Measurements from ENCODE around the gene FEV. TPM values are rescaled to one million over a fixed set of nuclear protein-coding genes. Genes with fewer than 3 reads are reported as not detected.

Gene FEV
- polyA plus RNA-seq, 12 donors, result 0.09 to 5.7 (median 0.17) TPM; not detected in 5

GRCh38 chr2:219018286-219018685 is 33.3 kb upstream of the FEV start:
- DNase-seq, result no peak

GRCh38 chr2:219017201-219017931 is 32.4 kb upstream of the FEV start:
- peak; percentile 15 for DNase-seq

- DNase-seq, result no peak
These were observed 31.7 kb upstream of the FEV start for GRCh38 chr2:219016721-219017120.

- DNase-seq, result no peak
These were observed 25.9 kb upstream of the FEV start for GRCh38 chr2:219010873-219011272.

DNA sequence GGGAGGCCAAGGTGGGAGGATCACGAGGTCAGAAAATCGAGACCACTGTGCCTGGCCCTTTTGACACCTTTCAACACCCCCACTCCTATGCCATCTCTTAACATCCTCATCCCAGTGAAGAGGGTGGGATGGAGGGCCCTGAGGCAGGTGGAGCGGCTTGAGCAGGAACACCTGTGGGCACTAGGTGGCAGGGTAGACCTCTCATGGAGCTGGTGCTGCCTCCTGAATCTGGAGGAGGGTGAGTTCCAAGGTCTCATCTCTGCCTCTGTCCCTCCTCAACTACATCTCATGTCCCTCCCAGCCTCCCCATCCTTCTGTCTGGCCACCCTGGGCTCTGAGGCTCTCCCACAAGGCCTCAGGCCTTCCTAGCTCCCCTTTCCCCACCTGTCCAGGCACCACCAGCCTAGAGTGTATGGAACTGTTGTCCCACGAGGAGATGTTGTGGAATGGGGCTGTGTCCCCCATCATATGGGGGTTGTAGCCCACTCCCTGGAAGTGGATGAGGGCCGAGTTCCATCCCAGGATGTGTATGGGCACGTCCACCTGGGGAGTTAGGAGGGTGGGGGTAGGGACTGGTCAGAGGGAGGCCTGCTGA is 25.3 kb upstream of the FEV start:
- DNase-seq, result no peak

- DNase-seq, result no peak
These were observed 24.3 kb upstream of the FEV start for GRCh38 chr2:219009294-219009693.

DNA sequence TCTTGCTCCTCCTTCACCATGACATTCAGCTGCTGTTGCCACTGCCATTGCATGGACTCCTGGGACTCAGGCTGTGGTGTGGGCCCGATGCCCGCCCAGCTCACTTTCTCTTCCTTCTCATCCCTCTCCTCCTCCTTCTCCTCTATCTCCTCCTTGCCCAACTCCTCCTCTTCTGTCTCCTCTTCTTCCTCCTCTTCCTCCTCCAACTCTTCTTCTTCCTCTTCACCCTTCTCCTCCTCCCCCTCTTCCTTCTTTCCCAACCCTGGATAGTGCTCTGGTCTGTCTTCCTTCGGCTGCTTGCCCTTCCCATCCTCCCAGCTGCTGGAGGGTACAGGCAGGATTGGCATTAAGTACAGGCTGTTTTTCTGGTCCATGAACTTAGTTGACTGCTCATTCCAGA is 19.0 kb upstream of the FEV start:
- DNase-seq, result no peak

GRCh38 chr2:219003267-219003634 is 18.3 kb upstream of the FEV start:
- DNase-seq, result no peak

GRCh38 chr2:219002395-219003266 is 17.6 kb upstream of the FEV start:
- DNase-seq, result no peak

GRCh38 chr2:219001577-219002394 is 16.8 kb upstream of the FEV start:
- no peak for DNase-seq

- no peak for DNase-seq
These were observed 16.2 kb upstream of the FEV start for GRCh38 chr2:219001100-219001576.

DNA sequence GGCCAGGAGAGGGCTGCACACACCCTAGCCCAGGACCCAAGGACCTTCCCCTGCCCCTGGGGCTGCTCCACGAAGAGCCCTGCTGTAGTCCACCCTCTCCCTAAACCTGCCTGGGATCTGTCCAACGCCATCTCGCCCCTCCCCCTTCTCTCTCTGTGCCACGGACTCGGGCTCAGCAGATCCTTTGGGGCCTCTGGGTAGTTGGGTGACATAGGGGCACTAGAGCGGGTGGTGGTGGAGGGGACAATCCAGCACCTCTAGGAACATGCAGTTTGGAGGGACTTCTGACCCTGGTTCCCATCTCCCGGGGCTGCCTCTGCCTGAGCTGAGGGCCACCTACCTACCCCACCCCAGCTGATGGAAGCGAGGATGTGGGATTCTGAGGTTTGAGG is 15.6 kb upstream of the FEV start:
- DNase-seq, result no peak

DNA sequence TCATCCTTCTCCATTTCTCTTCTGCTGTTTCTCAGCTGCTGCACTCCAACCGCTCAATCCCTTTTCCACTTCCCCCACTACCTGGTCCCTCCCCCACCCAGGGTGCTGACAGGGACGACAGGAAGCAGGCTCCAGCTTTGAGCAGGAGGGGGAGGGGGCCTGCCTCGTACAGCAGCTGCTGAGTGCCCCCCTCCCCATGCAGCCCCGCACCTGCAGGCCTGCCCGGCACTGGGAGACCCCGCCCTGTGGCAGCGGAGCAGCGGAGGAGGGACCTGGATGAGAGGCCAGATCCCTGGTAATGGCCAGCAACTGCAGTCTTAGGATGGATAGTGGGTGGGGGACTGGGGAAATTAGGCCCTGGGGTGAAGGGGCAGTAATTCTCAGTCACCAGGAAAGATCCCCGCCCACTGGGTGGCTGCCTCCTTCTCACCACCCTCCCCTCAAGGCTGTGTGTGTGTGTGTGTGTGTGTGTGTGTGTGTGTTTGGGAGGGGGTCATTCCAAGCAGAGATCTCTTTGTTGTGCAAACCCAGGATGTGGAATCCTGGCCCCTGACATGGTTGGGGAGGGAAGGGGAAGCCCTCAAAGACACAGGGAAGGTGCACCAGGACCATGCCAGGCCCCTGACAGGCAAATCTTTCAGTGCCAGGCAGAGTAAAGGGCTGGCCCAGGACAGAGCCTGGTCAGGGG is 15.0 kb upstream of the FEV start:
- no peak for DNase-seq

- DNase-seq, result no peak
These were observed 14.3 kb upstream of the FEV start for GRCh38 chr2:218999021-218999880.

DNA sequence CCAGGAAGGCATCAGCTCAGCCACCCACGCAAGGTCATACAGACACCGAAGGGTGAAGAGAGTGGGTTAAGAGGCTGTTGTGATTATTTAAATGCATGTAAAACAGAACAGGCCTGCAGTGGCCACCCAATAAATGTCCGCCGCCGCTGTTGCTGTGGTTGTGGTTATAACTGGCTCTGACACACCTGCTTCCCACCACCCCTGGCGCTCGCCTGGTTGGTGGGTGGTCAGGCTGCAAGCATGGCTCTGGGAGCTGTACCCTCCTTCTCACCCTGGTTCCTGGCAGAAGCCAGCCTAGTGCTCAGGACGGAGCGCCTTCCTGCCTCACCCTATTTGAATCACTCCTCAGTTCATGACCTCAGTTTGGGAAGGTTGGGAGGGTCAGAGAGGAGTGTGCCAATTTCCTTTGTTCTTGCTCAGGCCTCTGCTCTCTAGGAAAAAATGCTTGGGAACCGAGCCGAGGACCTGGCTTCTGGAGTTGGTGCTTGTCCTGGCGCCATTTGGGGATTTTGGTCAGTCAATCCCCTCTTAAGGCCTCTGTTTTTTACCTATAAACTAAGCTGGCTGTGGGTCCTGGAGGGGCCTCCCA is 13.5 kb upstream of the FEV start:
- DNase-seq, result no peak

- DNase-seq, result no peak
These were observed 12.7 kb upstream of the FEV start for GRCh38 chr2:218997731-218998130.

GRCh38 chr2:218996937-218997336 is 12.0 kb upstream of the FEV start:
- no peak for DNase-seq

DNA sequence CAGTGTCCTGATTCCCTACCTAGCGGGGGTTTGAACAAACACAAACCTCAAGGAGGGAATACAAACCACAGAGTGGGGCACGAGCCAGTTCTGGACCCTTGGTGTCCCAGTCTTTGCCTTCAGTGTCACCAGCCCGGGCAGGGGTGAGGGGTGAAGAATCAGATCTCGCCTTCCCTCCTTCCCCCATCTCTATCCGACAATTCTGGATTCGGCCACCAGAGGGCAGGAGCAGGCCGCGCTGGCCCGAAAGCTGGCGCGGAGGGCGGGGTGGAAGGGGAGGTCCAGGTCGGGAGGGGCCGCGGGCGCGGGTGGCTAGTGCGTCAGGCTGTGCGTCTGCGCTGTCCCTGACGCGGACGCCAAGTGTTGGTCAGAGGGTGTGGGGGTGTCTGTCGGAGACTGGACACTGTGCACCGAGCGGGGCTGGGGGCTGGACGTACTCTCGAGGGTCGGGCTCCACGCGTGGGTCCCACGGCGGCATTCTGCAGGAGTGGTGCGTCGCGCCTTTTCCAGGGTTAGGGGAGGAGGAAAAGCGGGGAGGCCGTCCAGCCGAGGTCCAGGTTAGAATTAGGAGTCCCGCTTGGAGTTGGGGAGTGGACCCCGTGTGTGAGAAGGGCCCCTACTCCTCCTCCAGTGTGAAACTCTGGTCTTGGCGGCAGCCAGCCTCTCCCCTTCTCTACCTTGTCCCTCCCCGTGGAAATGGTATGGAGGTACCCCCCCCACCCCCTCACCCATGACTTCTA is 11.2 kb upstream of the FEV start:
- peak; percentile 72 for DNase-seq

GRCh38 chr2:218995561-218995960 is 10.6 kb upstream of the FEV start:
- DNase-seq, result no peak

Data from muscle of arm (tissue), 12 donors.